Endothelial cell of umbilical vein (primary cell): Measurements from ENCODE around the gene FGF10. TPM values are rescaled to one million over a fixed set of nuclear protein-coding genes. Genes with fewer than 3 reads are reported as not detected.

ENCODE experiments used
- BruUV-seq: library from RNA; stranded (reverse); fragments of 400-500 nt; replicated peaks from 2 replicates; lab custom pipeline; 2021; lab: Mats Ljungman, UMichigan
- CTCF ChIA-PET: fragments of 300-600, 350-600 bp; sonication (Branson Sonifier 250); formaldehyde crosslinking; loops from one replicate; lab custom pipeline; 2021; ENCODE audit warnings: antibody characterized with exemption, inconsistent platforms; lab: Charles Lee
- POLR2A ChIA-PET: fragments of 300-600, 350-600 bp; sonication (Branson Sonifier 250); formaldehyde crosslinking; loops from one replicate; lab custom pipeline; 2021; ENCODE audit warnings: antibody characterized with exemption, inconsistent platforms; lab: Charles Lee
- DNase-seq: peaks from one replicate; pipeline ENCODE4 v3.0.0-alpha.2; 2011; ENCODE audit warnings: low read depth, low spot score
- FAIRE-seq: peaks from 2 replicates; lab custom pipeline; 2011; peaks lifted over from hg19 to GRCh38; lab: Jason Lieb, UNC
- H2AFZ ChIP-seq: 2 replicates; pipeline ENCODE4 v1.6.0; 2012; ENCODE audit warnings: low read depth, low read length, control low read depth, inconsistent platforms
- H3K27ac ChIP-seq: 2 replicates; pipeline ENCODE4 v1.5.1; 2011; ENCODE audit warnings: low read depth, mild to moderate bottlenecking, control low read depth, low read length, moderate library complexity; ENCODE audit not compliant: insufficient read depth
- H3K27me3 ChIP-seq, 2 experiments: 2 replicates each; pipeline versions ENCODE4 v1.6.0 to v1.6.1; 2011; ENCODE audit warnings: low read length in 2 of 2, mixed read lengths in 1 of 2; ENCODE audit not compliant: control insufficient read depth in 2 of 2, insufficient read depth in 2 of 2
- H3K36me3 ChIP-seq, 2 experiments: 2 replicates in 1 of 2; 3 replicates in 1 of 2; pipeline ENCODE4 v1.5.1; 2011; ENCODE audit warnings: low read length in 2 of 2, mild to moderate bottlenecking in 1 of 2, moderate library complexity in 1 of 2; ENCODE audit not compliant: control insufficient read depth in 2 of 2, insufficient read depth in 2 of 2; ENCODE audit errors: extremely low read depth in 1 of 2
- H3K4me1 ChIP-seq: 3 replicates; pipeline ENCODE4 v1.5.1; 2011; ENCODE audit warnings: mild to moderate bottlenecking, low read length; ENCODE audit not compliant: control insufficient read depth, insufficient read depth; ENCODE audit errors: extremely low read depth
- H3K4me2 ChIP-seq: 2 replicates; pipeline ENCODE4 v1.6.1; 2011; ENCODE audit warnings: low read length, control low read depth, mixed read lengths; ENCODE audit not compliant: insufficient read depth
- H3K4me3 ChIP-seq, 3 experiments: fragments of 200-600 bp in 1 of 3; sonication (generic), shearing (Covaris generic) in 1 of 3; replicated peaks in 1 of 3; 2 replicates each; pipeline ENCODE4 v1.5.1; 2011 to 2016; ENCODE audit warnings: control low read depth in 3 of 3, low read length in 3 of 3, mild to moderate bottlenecking in 2 of 3, inconsistent platforms in 1 of 3, low read depth in 1 of 3, moderate library complexity in 1 of 3; ENCODE audit not compliant: insufficient read depth in 1 of 3
- H3K79me2 ChIP-seq: 2 replicates; pipeline ENCODE4 v1.6.0; 2012; ENCODE audit warnings: low read length, inconsistent platforms; ENCODE audit not compliant: control insufficient read depth, insufficient read depth
- H3K9ac ChIP-seq: replicated peaks from 2 replicates; pipeline ENCODE3; 2011; ENCODE audit warnings: low read length, control low read depth; ENCODE audit not compliant: insufficient read depth; ENCODE audit errors: extremely low read depth
- H3K9me1 ChIP-seq: replicated peaks from 3 replicates; pipeline ENCODE4 v1.6.0; 2011; ENCODE audit warnings: mild to moderate bottlenecking, low read length; ENCODE audit not compliant: control insufficient read depth, insufficient read depth; ENCODE audit errors: extremely low read depth
- H3K9me3 ChIP-seq: replicated peaks from 2 replicates; pipeline ENCODE4 v1.5.1; 2012; ENCODE audit warnings: low read length, inconsistent platforms; ENCODE audit not compliant: control insufficient read depth, insufficient read depth
- H4K20me1 ChIP-seq: replicated peaks from 2 replicates; pipeline ENCODE3; 2011; ENCODE audit warnings: mild to moderate bottlenecking, low read length; ENCODE audit not compliant: control insufficient read depth, insufficient read depth; ENCODE audit errors: extremely low read depth
- FOS ChIP-seq: IDR thresholded peaks from 2 replicates; pipeline ENCODE4 v1.6.1; 2011; ENCODE audit warnings: mild to moderate bottlenecking, low read length, moderate library complexity, borderline replicate concordance; ENCODE audit not compliant: insufficient read depth
- JUN ChIP-seq: IDR thresholded peaks from 2 replicates; pipeline ENCODE4 v1.6.1; 2011; ENCODE audit warnings: borderline replicate concordance, low read depth; ENCODE audit not compliant: insufficient read length, insufficient read depth
- POLR2A ChIP-seq: IDR thresholded peaks from 2 replicates; pipeline ENCODE4 v1.6.1; 2012; ENCODE audit warnings: low read depth, mild to moderate bottlenecking, control low read depth, low read length
- POLR2AphosphoS5 ChIP-seq: IDR thresholded peaks from 2 replicates; pipeline ENCODE4 v1.6.1; 2012; ENCODE audit warnings: low read depth, mild to moderate bottlenecking, control low read depth, low read length, moderate library complexity; ENCODE audit not compliant: insufficient read depth
- dilution Hi-C: fragments of 300-500 bp; cut with MboI; formaldehyde crosslinking; loops from one replicate; pipeline ENCODE4 v1.15.0; 2019; ENCODE audit warnings: low sequenced_read_pairs; ENCODE audit not compliant: extremely low pct_ligation_motif_present
- intact Hi-C: fragments of 100-400 bp; cut with micrococcal nuclease; formaldehyde crosslinking; loops from one replicate; pipeline ENCODE4 v1.10.0; 2022
- polyA plus RNA-seq, 4 experiments: library from polyadenylated mRNA; depleted of rRNA in 3 of 4; stranded (reverse) in 3 of 4; unstranded in 1 of 4; fragments of >200 nt; gene quantifications; 2 replicates each; pipeline versions ENCODE4 v1.2.1 to v1.2.3, GENCODE V29; 2011 to 2012; ENCODE audit warnings: missing spikeins in 1 of 4
- total RNA-seq: library from RNA; stranded (reverse); gene quantifications from 2 replicates; pipeline ENCODE4 v1.2.3, GENCODE V29; 2021

The FGF10 gene
- total and polyA plus RNA-seq, 2 donors (not counting 3 experiments of a cell fraction or from before 2014, with no cell fraction given), result not detected

DNA sequence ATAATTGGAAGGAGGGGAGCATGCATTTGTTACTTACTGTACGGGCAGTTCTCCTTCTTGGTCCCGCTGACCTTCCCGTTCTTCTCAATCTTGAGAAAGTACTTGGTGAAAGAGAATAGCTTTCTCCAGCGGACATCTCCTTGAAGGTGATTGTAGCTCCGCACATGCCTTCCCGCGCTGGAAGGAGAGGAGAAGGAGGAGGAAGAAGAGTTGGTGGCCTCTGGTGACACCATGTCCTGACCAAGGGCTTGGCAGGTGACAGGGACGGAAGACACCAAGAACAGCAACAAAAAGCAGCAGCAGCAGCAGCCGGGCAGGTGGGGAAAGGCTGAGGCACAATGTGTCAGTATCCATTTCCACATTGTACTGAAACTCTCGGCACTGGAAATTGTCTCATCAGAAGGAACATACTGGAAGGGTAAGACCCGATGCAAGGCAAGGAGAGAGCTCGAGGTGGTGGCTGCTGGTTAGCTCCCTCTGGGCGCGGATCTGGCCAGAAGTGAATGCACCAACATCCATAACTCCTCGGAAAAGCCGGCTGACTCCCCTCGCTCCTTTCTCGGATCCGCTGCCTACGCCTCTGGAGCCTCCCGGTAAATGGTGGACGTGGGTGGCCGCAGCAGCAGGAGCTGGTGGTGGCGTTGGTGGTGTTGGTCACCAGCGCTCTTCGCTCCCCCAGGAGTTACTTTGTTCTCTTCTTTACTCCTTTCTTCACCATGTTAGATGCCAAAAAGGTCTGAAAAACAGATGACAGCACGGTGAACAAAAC, 715 bp downstream of the FGF10 start:
- Histone ChIP-seq H3K9me3 (no peaks in the 10 kb centered on the region), H3K9ac (no peak overlapping the region), H3K9me1 (no peaks in the 10 kb centered on the region), H3K36me3 (no peaks in the 10 kb centered on the region), H3K4me1 (peaks cover 6% of the 10 kb centered on the region), H3K27ac (no peak overlapping the region), H3K4me2 (peak overlapping the region; percentile 81), H4K20me1 (no peaks in the 10 kb centered on the region), H3K4me3 (no peak overlapping the region), H3K79me2 (no peaks in the 10 kb centered on the region), H3K27me3 (peaks cover 29 to 39% of the 10 kb centered on the region in 2 experiments), H2AFZ (no peak overlapping the region)
- dilution Hi-C loops (no loop called here), intact Hi-C loops (no loop called here)
- FAIRE-seq, result no peak
- DNase-seq, result peak; percentile 11
- TF ChIP-seq JUN, result no peak
- no peak for TF ChIP-seq FOS
- no peak for TF ChIP-seq POLR2AphosphoS5
- no TSS peak for BruUV-seq
- CTCF ChIA-PET, result no interaction called here
- POLR2A ChIA-PET, result no interaction called here

DNA sequence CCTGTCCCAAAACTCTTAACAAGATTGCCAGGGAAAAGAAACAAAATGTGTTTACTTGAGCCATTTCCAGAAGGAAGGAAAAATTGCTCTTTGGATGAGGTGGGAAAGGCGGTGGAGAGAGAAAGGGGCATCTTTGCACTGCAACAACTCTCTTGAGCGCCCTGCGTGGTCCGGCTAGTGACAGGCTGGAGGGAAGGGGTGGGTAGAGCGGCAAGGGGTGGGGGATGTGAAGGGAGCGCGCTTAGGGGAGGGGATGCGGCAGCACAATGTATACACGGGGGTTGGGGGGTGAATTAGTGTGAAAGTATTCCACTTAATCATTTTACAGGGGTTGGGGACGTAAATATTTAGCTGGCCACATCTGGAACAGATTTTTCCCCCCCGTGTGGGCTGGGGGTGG, 1.3 kb downstream of the FGF10 start:
- dilution Hi-C loops (no loop called here), intact Hi-C loops (no loop called here)
- ChIA-PET CTCF (no interaction called here), POLR2A (no interaction called here)
- no peak for DNase-seq
- Histone ChIP-seq H3K4me3 (no peak overlapping the region), H3K36me3 (no peaks in the 10 kb centered on the region), H3K4me1 (peaks cover 6% of the 10 kb centered on the region), H3K9me1 (no peaks in the 10 kb centered on the region), H3K4me2 (no peak overlapping the region), H3K79me2 (no peaks in the 10 kb centered on the region), H3K27me3 (peaks cover 29 to 39% of the 10 kb centered on the region in 2 experiments), H3K27ac (no peak overlapping the region), H2AFZ (no peak overlapping the region), H3K9me3 (no peaks in the 10 kb centered on the region), H3K9ac (no peak overlapping the region), H4K20me1 (no peaks in the 10 kb centered on the region)
- no TSS peak for BruUV-seq
- TF ChIP-seq POLR2A, result no peak
- FAIRE-seq, result no peak
